Uterus (tissue), 2 donors: Measurements from ENCODE around the gene MET.

Source experiments
- CTCF ChIP-seq, 4 experiments: fragments of 200-600 bp in 2 of 4; fragments of 450-650 bp in 2 of 4; sonication (generic) in 2 of 4; IDR thresholded peaks; one replicate each; pipeline ENCODE4 v1.5.1; 2016 to 2019; ENCODE audit warnings: antibody characterized with exemption in 4 of 4, mild to moderate bottlenecking in 2 of 4, moderate library complexity in 1 of 4
- POLR2A ChIP-seq, 2 donors: fragments of 450-650 bp; IDR thresholded peaks; one replicate each; pipeline ENCODE4 v1.6.1; 2016; ENCODE audit warnings: antibody characterized with exemption in 2 of 2, mild to moderate bottlenecking in 1 of 2, moderate library complexity in 1 of 2

- no peak for TF ChIP-seq CTCF (IDR thresholded peaks at IDR 0.05)
- no peak for TF ChIP-seq POLR2A (IDR thresholded peaks at IDR 0.05)
These were observed 885 bp upstream of the MET start for GRCh38 chr7:116671111-116671510.
